ENCODE measurements around the gene IFIT5. TPM values are rescaled to one million over a fixed set of nuclear protein-coding genes. Genes with fewer than 3 reads are reported as not detected.

The IFIT5 gene
- total RNA-seq, 1 donor from 2014 or later, result 11.5 TPM

GRCh38 chr10:89469517-89469916, 55.1 kb downstream of the IFIT5 start:
- intact Hi-C loops (cut with DNase I), result no loop called here
- DNase-seq (ENCODE audit: low spot score), result no peak

Other genes with a start within 250 kb of the IFIT5 start
- gene CH25H, start 207.3 kb upstream of the IFIT5 start, total RNA-seq, result 1.00 TPM
- 16.0 TPM for gene LIPA, start 162.8 kb upstream of the IFIT5 start, total RNA-seq
- gene IFIT2, start 112.5 kb upstream of the IFIT5 start, total RNA-seq, result 4.3 TPM
- gene IFIT3, start 86.6 kb upstream of the IFIT5 start, total RNA-seq, result 6.8 TPM
- 0.81 TPM for gene IFIT1B, start 36.5 kb upstream of the IFIT5 start, total RNA-seq
- 9.8 TPM for gene IFIT1, start 21.9 kb upstream of the IFIT5 start, total RNA-seq
- gene SLC16A12, start 121.0 kb downstream of the IFIT5 start, total RNA-seq, result 3.1 TPM
- gene PANK1, start 230.7 kb downstream of the IFIT5 start, total RNA-seq, result 8.8 TPM

All from cardiac septum (tissue), 1 donor.